Tongue (tissue), 2 donors: Measurements from ENCODE around the gene NOD2. TPM values are rescaled to one million over a fixed set of nuclear protein-coding genes. Genes with fewer than 3 reads are reported as not detected.
A peak's percentile ranks its signal among the peaks of the same experiment; 100 is the strongest.

Source experiments
- DNase-seq: peaks from one replicate; pipeline ENCODE4 v3.0.0-alpha.2; 2015
- total RNA-seq: library from RNA; depleted of rRNA; stranded (reverse); fragments of >200 nt; gene quantifications from one replicate; pipeline ENCODE4 v1.2.3, GENCODE V29; 2014

The NOD2 gene
- total RNA-seq, 1 donor from 2014 or later: 2.5 TPM

DNA sequence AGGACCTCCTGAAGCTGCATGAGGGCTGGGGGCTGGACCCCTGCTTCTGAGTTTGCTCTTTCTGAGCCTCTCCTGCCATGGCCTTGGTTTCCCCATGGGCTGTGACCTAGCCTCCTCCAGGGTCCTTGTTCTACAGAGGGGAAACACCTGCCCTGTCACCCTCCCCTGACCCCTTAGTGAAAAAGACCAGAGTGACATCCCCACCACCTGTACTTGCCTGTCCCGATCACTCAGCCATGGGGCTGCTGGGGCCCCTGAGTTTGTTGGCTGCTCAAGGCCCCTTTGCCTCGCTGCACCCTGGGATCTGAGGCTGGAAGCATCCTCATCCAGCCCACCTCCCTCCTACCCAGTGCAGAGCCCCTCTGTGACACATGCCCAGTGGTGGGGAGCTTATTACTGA lies 800 bp downstream of the NOD2 start:
- DNase-seq: no peak

DNA sequence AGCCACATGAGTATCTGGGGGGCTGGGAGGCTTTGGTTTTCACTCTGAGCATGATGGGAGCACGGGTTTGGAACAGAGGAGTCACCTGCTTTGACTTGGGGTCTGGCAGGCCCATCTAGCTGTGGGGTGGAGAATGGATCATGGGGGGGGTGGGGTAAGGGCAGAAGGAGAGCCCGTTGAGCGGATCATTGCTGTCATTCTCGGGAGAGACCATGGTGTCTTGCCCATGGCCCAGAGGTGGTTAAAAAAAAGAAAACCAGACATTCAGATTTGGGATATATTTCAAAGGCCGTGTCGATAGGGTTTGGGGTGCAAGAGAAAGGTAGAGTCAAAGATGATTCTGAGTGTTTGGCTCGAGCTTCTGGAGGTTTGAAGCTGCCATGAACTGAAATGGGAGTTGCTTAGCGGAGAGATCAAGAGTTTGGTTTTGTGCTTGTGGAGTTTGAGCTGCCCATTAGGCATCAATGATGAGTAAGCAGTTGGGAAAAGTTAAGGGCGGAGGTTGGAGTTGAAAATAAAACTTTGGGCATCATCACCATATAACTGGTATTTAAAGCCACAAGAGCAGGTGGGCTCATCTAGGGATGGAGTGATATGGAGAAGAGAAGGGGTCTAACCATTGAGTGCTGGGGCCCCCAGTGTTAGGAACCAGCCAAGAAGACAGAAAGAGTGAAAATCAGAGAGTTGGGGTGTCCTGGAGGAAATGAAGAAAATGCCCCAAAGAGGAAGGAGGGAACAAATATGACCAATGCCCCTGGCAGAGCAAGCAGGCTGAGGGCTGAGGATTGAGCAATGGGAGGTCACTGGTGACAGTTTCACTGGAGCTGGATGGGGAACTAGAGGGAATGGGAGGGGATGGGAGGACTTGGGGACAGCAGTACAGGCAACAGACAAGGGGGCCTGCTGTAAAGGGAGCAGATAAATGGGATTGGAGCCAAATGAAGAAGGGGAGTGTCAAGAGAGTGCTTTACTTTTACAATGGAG lies 1.9 kb downstream of the NOD2 start:
- DNase-seq: no peak

DNA sequence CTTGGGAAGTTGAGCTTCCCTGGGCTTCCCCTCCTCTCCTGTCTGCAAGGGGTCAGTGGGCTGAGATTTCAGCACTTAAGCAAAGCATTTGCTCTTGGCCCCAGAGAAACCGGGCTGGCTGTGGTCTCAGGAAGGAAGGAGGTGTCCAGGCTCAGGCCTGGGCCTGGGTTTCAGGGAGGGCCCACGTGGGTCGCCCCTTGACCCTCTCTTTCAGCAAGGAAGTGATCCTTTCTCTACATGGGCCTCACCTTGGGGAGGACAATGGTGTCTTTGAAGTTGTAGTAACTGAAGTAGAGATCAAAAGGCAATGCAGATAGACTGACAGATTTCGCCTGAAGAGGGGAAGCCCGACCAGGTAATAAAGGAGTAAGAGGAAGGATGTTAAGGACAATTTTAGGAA lies 2.7 kb downstream of the NOD2 start:
- no peak for DNase-seq

DNA sequence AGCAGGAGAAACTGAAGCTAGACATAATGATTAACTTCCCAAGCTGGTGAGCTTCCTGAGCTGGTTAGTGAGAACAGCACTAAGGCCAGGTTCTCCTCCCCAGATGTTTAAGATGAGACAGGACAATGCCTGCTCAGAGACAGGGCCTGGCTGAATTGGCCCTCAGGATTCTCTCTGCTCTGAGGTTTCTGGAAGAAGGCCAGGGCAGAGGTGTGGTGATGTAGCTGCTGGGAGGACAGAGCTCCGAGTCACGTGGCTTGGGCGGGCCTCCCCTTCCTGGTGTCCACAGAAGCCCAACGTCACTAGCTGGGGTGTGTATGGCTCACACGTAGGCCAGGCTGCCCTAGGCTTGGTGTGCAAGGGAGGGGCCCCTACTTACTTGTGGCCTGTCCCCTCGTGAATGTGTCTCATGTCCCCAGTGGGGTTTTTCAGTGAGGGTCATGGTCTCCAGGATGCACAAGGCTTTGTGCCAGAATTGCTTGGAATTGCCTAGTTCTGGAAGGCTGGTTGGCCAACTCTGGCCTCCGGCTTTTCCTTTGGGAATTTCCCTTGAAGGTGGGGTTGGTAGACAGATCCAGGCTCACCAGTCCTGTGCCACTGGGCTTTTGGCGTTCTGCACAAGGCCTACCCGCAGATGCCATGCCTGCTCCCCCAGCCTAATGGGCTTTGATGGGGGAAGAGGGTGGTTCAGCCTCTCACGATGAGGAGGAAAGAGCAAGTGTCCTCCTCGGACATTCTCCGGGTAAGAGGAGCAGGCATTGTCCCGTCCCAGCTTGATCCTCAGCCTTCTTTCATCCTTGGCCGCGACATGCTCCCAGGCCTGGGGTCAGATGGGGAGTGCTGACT lies 3.4 kb downstream of the NOD2 start:
- peak; percentile 60 for DNase-seq

DNA sequence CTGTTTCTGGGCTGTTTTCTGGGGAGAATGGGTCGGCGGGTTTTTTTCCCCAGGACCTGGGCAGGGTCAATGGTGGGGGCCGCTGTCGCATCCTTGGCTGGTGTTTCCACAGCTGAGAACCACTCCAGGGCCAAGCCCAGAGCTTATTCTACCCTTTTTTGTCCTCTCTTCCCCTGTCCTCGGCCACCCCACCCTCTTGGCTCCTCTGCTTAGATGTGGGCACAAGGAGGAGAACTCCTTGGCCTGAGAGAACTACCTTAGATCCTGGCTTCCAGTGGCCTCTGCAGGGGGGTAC lies 4.0 kb downstream of the NOD2 start:
- no peak for DNase-seq

DNA sequence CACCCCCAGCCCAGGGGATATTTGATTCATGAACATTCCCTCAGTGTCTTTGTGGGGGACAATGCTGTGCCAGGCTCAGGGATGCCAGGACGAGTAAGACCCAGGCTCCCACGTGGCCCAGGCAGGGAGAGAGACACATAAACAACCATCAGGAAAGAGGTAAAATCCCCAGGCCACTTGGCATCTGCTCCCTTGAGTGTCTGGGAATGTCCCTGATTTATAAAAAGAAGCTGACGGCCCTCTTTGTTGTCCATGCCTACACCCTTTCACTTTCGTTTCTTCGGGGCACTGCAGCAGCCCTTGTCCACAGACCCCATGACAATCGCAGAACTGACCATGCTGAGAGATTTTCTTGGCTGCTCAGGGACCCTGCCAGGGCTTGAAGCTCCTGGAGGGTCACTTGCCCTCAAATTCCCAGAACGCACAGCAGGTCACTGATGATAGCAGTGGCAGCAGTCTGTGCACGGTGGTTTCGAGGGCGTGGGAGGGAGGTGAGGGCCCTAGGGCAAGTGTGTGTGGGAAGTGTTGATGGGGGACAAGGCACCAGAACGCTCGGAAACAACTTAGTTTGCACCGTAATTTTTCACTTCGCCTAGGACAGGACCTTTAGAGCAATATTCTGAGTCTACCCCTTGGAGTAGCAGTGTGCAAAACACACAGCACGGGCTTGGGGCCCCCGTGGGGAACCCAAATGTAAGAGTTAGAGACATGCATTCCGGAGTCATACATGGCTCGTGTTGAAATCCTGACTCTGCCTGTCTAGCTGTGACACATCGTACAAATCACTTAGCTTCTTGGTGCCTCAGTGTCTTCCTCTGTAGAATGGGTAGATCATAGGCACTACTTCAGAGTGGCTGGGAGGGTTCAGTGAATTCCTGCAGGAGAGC lies 4.7 kb downstream of the NOD2 start:
- DNase-seq: peak; percentile 72

DNA sequence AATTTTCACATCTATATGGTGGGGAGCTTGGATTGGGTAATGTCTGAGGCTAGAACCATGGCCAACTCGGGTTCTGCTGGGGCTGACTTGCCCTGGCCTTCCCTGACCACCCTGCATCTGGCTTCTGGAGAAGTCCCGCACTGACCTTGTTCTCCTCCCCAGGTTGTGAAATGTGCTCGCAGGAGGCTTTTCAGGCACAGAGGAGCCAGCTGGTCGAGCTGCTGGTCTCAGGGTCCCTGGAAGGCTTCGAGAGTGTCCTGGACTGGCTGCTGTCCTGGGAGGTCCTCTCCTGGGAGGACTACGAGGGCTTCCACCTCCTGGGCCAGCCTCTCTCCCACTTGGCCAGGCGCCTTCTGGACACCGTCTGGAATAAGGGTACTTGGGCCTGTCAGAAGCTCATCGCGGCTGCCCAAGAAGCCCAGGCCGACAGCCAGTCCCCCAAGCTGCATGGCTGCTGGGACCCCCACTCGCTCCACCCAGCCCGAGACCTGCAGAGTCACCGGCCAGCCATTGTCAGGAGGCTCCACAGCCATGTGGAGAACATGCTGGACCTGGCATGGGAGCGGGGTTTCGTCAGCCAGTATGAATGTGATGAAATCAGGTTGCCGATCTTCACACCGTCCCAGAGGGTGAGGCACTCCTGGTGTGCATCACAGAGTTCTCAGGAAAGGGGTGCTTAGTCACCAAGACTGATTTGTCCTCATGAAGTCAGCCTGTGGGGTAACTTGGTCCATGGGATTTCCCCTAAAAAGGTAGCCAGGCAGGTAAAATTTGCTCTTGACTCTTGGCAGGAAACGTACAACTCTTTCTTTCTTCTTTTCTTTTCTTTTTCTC lies 6.1 kb downstream of the NOD2 start:
- no peak for DNase-seq

DNA sequence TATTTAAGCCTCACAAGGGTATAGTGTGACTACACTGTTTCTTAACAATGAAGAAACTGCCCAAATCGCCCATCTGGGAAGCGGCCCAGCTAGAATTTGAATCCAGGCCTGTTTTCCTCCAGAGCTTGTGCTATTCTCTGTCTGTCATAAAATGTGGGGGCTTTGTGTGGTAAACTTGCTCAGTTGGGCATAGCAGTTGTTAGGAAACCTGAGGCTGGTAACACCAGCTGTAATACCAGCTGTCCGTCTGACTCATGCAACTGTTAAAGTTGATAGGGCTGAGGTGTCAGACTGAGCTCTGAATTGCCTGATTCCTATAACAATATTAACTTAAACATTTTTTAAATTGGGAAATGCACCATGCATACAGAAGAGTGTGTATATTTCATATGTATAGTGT lies 9.3 kb downstream of the NOD2 start:
- DNase-seq: peak; percentile 86

DNA sequence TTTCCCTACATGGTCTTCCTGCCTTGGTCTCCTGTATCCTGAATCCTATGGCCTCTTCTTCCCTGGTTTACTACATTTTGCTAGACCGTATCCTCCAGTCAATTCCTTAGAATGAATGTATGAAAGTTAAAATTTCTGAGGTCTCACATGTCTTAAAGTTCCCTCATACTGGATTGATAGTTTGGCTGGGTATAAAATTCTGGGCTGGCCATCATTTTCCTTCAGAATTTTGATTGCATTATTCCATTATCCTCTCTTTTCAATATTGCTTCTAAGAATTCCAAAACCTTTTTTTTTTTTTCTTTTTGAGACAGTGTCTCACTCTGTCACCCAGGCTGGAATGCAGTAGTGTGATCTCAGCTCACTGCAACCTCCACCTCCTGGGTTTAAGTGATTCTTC lies 10.8 kb downstream of the NOD2 start:
- no peak for DNase-seq

DNA sequence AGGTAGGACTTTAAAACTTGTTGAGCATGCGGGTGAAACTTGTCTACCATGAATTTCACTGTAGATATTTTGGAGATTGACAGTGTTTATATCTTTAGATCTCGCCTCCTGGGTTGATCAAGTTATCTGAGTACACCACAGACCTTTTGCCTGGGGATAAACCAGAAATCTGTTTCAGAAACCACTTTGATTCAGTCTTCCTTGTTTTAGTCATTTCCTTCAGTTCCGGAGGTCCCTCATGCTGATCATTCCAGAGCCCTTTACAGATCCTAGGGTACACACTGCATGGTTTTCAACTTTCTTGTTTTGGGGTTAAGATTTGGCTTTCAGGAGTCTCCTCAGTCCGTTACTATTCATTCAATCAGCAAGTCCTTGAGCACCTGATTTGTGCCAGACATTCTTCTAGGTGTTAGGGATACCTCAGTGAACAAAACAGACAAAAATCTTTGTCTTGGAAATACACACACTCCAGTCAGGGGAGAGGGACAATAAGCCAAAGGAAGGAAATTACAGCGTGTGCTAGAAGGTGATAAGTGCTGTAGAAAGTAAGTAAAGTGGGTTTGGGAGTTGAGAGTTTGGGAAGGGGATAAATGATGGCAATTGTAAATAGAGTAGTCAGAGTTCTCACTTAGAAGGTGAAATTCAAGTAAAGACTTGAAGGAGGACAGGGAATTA lies 12.2 kb downstream of the NOD2 start:
- DNase-seq: no peak

DNA sequence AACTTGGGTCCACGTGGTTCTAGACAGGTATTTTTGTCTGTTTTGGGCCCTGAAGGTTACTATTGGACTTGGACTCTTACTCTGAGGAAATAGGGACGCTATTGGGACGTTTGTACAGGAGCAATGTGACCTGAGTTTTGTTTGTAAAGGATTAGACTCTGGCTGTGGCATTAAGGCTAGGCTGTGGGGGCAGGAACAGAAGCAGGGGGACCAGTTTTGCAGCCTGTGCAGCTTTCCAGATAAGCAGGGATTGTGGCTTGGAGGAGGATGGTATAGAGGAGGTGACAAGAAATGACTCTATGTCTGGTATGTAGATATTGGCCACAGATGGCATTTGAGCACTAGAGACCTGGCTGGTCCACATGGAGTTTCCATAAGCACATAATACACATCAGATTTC lies 12.8 kb downstream of the NOD2 start:
- no peak for DNase-seq

DNA sequence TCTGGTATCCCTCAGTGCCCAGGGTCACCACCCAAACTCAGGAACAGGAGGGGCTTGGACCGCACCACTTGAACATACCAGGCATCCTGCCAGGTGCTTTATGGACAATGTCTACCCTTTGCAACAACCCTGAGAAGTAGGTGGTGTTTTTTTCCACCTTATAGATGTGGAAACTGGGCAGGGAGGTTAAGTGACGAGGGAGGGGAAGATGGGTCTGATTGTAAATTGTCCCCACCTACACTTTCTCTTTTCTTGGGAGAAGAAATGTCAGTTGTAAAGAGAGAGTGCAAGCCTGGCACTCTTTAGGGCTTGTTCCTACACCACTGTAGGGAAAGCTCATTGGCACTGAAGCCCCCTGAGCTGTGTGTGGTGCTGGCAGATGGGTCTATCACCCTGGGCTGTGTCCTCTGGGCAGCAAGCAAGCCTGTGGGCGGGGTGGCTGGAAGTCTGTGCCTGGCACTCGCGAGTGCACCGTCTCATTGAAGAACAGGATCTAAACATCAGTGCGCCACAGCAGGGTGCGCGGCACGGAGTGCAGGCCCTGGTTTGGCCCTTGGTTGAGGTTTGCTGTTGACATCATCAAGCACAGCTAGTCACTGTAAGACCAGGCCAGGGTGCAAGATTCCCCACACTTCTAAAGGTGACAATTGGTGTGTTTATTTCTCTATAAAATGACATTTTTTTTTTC lies 15.1 kb downstream of the NOD2 start:
- DNase-seq: no peak

DNA sequence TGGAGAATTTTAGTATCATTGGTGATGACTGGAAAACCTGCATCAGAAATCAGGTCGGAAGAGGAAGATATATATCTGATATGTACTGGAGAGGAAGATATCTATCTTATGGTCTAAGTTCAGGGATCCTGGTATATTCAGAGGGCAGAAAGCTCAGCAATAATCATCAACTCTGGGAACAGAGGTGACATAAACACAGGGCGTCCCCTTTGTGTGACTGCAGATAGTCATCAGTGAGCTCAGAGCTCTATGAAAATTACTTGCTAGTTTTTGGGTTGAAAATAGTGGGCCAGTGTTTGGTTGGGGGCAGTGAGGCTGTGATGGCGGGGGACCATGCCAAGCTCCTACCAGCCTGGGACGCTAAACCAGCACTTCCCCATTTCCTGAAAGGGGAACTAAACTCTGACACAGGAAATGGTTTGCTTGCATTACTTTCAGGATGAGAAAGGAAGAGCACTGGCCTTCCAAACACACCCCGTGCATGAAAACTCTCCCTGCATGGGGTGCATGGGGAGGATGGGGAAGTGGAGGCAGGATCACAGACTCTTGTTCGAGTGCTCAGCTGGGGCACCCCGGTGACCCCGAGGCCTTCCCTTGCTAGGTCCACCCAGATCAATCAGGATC lies 15.8 kb downstream of the NOD2 start:
- no peak for DNase-seq

DNA sequence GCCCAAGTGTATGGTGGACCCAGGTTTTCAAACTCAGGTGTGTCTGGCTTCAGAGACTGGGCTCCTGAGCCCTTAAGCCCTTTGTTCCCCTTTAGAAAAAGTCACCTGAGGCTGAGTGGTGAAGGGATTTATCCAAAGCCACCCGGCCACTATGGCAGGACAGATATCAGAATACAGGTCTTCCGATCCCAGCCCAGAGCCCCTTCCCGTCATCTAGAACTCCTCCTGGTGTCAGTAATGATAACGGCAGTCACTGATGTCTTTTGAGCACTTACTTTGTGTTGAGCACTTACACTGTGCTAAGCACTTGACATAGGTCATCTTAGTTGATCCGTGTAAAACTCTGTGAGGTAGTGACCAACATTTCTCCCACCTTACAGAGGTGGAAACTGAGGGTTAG lies 16.6 kb downstream of the NOD2 start:
- no peak for DNase-seq

DNA sequence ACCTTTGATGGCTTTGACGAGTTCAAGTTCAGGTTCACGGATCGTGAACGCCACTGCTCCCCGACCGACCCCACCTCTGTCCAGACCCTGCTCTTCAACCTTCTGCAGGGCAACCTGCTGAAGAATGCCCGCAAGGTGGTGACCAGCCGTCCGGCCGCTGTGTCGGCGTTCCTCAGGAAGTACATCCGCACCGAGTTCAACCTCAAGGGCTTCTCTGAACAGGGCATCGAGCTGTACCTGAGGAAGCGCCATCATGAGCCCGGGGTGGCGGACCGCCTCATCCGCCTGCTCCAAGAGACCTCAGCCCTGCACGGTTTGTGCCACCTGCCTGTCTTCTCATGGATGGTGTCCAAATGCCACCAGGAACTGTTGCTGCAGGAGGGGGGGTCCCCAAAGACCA lies 17.6 kb downstream of the NOD2 start:
- DNase-seq: no peak

DNA sequence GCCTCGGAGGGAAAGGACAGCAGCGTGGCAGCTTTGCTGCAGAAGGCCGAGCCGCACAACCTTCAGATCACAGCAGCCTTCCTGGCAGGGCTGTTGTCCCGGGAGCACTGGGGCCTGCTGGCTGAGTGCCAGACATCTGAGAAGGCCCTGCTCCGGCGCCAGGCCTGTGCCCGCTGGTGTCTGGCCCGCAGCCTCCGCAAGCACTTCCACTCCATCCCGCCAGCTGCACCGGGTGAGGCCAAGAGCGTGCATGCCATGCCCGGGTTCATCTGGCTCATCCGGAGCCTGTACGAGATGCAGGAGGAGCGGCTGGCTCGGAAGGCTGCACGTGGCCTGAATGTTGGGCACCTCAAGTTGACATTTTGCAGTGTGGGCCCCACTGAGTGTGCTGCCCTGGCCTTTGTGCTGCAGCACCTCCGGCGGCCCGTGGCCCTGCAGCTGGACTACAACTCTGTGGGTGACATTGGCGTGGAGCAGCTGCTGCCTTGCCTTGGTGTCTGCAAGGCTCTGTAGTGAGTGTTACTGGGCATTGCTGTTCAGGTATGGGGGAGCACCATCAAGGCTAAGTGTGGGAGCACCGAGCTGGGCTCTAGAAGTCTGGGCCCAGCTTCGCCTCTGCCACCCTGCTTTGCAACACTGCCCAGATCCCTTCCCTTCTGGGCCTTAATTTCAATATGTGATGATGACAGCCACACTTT lies 18.6 kb downstream of the NOD2 start:
- peak; percentile 96 for DNase-seq

DNA sequence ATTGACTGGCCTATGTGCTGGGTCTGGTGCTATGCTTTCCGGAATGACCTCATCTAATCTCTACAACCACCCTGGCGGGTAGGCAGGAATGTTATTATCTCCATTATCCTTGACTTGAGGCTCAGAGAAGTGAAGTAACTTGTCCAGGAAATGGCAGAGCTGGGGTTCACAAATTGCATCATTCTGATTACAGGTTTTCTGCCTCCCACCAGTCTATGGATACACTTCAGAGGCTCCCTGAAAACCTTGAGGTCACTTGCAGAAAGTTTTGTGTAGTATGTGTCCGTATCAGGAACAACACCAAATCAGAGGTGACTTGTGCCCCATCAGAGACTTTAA lies 19.1 kb downstream of the NOD2 start:
- no peak for DNase-seq

DNA sequence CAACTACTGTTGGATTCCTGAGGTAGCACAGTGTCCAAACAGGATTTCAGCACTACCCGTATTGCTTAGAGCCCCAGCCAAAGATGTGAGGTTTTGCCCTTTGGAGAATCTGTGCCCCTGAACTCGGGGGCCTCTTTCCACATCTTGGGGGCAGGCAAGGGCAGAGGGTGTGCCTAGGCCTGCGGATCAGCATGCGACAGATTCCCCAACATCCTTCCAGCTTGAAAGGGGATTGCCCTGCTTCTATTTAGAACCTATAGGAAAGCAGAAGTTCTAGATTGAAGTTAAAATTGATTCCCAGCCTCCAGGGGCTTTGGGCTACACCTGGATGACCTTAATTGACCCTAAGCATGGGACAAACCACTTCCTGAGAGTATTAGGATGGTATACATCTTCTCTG lies 19.6 kb downstream of the NOD2 start:
- no peak for DNase-seq

DNA sequence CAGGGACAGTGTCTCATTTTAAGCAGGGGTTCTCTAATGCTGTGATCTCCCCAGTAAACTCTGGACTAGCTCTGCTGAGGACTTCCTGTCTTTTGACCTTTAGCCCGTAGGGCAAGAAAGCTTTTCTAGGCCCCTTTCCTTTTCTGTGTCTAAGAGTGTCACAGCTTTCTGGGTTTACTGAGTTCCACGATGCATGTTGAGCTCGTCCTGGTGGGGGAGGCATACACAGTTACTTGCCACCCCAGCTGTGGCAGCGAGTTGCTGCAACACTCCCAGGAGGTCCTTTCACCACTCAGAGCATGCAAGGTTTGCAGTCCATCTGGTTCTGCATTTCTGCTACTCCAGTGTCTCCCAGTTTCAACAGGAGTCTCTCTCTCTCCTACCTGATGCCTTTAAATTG lies 23.7 kb downstream of the NOD2 start:
- no peak for DNase-seq
